Tibial nerve (tissue), 4 donors: ENCODE data around the gene PMF1. TPM values are rescaled to one million over a fixed set of nuclear protein-coding genes. Genes with fewer than 3 reads are reported as not detected.

Source experiments
- DNase-seq, 2 donors: peaks; one replicate each; pipeline ENCODE4 v3.0.0-alpha.2; 2019; ENCODE audit warnings: low spot score in 2 of 2
- H3K27ac ChIP-seq, 4 donors: fragments of 200-600 bp; sonication (generic) in 3 of 4; one replicate each; pipeline ENCODE4 v1.5.1; 2017 to 2019; ENCODE audit warnings: mild to moderate bottlenecking in 1 of 4
- H3K27me3 ChIP-seq, 2 donors: fragments of 200-600 bp; sonication (generic) in 1 of 2; one replicate each; pipeline versions ENCODE4 v1.5.1 to v1.6.0; 2017 to 2019
- H3K36me3 ChIP-seq, 3 donors: fragments of 200-600 bp; sonication (generic); one replicate each; pipeline ENCODE4 v1.5.1; 2018 to 2019
- H3K4me1 ChIP-seq, 4 donors: fragments of 200-600 bp; sonication (generic) in 3 of 4; one replicate each; pipeline ENCODE4 v1.5.1; 2017 to 2019
- H3K4me3 ChIP-seq, 4 donors: fragments of 200-600 bp; sonication (generic) in 3 of 4; one replicate each; pipeline ENCODE4 v1.5.1; 2017 to 2019; ENCODE audit warnings: mild to moderate bottlenecking in 1 of 4, moderate library complexity in 1 of 4
- H3K9me3 ChIP-seq, 4 donors: fragments of 200-600 bp; sonication (generic) in 3 of 4; one replicate each; pipeline ENCODE4 v1.5.1; 2017 to 2019
- EP300 ChIP-seq, 2 donors: sonication (generic); formaldehyde crosslinking; IDR thresholded peaks; one replicate each; pipeline ENCODE4 v1.6.1; 2017; ENCODE audit warnings: antibody characterized with exemption in 2 of 2, mild to moderate bottlenecking in 1 of 2
- POLR2A ChIP-seq, 2 donors: fragments of 450-650 bp; IDR thresholded peaks; one replicate each; pipeline ENCODE4 v1.6.1; 2017; ENCODE audit warnings: antibody characterized with exemption in 2 of 2, mild to moderate bottlenecking in 2 of 2, moderate library complexity in 2 of 2
- WGBS, 2 donors: methylation state at CpG; one replicate each; pipeline ENCODE4 v1.1.5; 2018; 5-methylcytosine and 5-hydroxymethylcytosine counted together
- total RNA-seq, 4 donors: library from RNA; depleted of rRNA; stranded (reverse); fragments of >200 nt; gene quantifications; one replicate each; pipeline ENCODE4 v1.1.0, GENCODE V29; 2016
- TF ChIP-seq, protein P1 (sequence below), 5 experiments: fragments of 200-600 bp in 3 of 5; fragments of 450-650 bp in 2 of 5; sonication (generic) in 3 of 5; IDR thresholded peaks; one replicate each; pipeline ENCODE4 v1.5.1; 2016 to 2019; ENCODE audit warnings: antibody characterized with exemption in 5 of 5, mild to moderate bottlenecking in 3 of 5, moderate library complexity in 2 of 5

PMF1 gene
- total RNA-seq, 4 donors from 2014 or later, result 41.7 to 67.1 (median 49.1) TPM

GRCh38 chr1:156242738-156243137, 29.9 kb downstream of the PMF1 start:
- H3K36me3 ChIP-seq, result peaks cover 0 to 62% (median 10%) of the 10 kb centered on the region in 3 donors
- 45 to 61% methylated on average over 7 to 9 of the region's 10 CpGs for WGBS, 2 donors
- TF ChIP-seq POLR2A (IDR thresholded peaks at IDR 0.05) (no peak), EP300 (IDR thresholded peaks at IDR 0.05) (no peak)
- TF ChIP-seq, protein P1, sequence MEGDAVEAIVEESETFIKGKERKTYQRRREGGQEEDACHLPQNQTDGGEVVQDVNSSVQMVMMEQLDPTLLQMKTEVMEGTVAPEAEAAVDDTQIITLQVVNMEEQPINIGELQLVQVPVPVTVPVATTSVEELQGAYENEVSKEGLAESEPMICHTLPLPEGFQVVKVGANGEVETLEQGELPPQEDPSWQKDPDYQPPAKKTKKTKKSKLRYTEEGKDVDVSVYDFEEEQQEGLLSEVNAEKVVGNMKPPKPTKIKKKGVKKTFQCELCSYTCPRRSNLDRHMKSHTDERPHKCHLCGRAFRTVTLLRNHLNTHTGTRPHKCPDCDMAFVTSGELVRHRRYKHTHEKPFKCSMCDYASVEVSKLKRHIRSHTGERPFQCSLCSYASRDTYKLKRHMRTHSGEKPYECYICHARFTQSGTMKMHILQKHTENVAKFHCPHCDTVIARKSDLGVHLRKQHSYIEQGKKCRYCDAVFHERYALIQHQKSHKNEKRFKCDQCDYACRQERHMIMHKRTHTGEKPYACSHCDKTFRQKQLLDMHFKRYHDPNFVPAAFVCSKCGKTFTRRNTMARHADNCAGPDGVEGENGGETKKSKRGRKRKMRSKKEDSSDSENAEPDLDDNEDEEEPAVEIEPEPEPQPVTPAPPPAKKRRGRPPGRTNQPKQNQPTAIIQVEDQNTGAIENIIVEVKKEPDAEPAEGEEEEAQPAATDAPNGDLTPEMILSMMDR (IDR thresholded peaks at IDR 0.05), result no peak
- H3K9me3 ChIP-seq, result no peaks in the 10 kb centered on the region
- peaks cover 0 to 30% (median 26%) of the 10 kb centered on the region in 4 donors for H3K4me1 ChIP-seq
- H3K4me3 ChIP-seq, result no peak overlapping the region
- DNase-seq, result no peak
- no peaks in the 10 kb centered on the region for H3K27me3 ChIP-seq
- peak overlapping the region in 1 of 4 donors; percentile 9 for H3K27ac ChIP-seq

DNA sequence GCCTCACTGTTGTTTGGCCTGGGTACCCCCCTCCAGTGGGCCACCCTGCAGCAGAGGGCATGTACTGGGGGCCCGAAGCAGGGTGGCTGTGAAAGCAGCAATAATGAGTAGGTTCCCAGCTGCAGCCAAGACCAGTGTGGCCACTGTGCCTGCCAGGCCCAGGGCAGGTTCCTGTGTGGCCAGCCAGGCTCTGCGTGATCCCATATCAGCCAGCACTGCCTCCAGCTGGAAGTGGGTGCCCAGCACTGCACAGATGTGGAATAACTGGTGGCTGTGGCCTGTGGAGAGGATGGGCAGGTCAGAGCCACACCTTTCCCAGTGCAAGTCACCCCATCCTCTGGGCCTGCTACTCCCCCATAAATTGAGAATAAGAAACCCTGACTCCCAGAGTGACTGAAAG, 31.3 kb downstream of the PMF1 start:
- 65 to 68% methylated on average over 2 of the region's 2 CpGs for WGBS, 2 donors
- DNase-seq, result no peak
- peaks cover 0 to 51% (median 0%) of the 10 kb centered on the region in 3 donors for H3K36me3 ChIP-seq
- TF ChIP-seq EP300 (IDR thresholded peaks at IDR 0.05) (no peak), POLR2A (IDR thresholded peaks at IDR 0.05) (no peak)
- TF ChIP-seq, protein P1 (IDR thresholded peaks at IDR 0.05), result no peak
- H3K4me1 ChIP-seq, result peaks cover 0 to 41% (median 28%) of the 10 kb centered on the region in 4 donors
- H3K9me3 ChIP-seq, result no peaks in the 10 kb centered on the region
- H3K27ac ChIP-seq, result peak overlapping the region in 1 of 4 donors; percentile 2
- H3K4me3 ChIP-seq, result no peak overlapping the region
- no peaks in the 10 kb centered on the region for H3K27me3 ChIP-seq

DNA sequence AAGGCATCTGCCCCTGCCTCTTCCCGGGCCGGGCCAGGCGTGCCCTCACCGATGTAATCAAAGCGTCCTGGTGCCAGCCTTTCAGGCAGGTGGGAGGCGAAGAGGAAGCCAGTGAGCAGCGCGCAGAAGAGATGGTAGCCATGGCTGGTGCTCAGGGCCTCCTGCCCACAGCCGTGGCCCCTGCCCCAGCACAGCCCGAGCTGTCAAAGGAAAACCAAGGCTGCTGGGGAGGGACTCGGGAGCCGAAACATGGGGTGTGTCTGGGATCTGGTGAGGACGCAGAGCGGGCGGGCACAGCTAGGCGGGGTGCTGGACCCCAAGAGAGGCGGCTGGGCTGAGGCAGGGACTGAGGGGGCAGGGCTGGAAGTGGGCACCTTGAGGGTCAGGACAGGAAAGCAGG, 31.9 kb downstream of the PMF1 start:
- Histone ChIP-seq H3K27me3 (no peaks in the 10 kb centered on the region), H3K27ac (peak overlapping the region in 2 of 4 donors; percentile 16 to 85), H3K4me1 (peaks cover 0 to 47% (median 28%) of the 10 kb centered on the region in 4 donors), H3K9me3 (no peaks in the 10 kb centered on the region), H3K4me3 (no peak overlapping the region), H3K36me3 (peaks cover 0 to 51% (median 0%) of the 10 kb centered on the region in 3 donors)
- no peak for TF ChIP-seq EP300 (IDR thresholded peaks at IDR 0.05)
- TF ChIP-seq, protein P1 (IDR thresholded peaks at IDR 0.05), result no peak
- TF ChIP-seq POLR2A (IDR thresholded peaks at IDR 0.05), result no peak
- 87% methylated on average over 17 of the region's 17 CpGs for WGBS, 2 donors
- no peak for DNase-seq

- no peak for DNase-seq
- Histone ChIP-seq H3K27me3 (no peaks in the 10 kb centered on the region), H3K27ac (peak overlapping the region in 3 of 4 donors; percentile 42 to 85 (median 46)), H3K36me3 (peaks cover 0 to 53% (median 4%) of the 10 kb centered on the region in 3 donors), H3K4me1 (peaks cover 0 to 53% (median 28%) of the 10 kb centered on the region in 4 donors), H3K9me3 (no peaks in the 10 kb centered on the region), H3K4me3 (peak overlapping the region in 3 of 4 donors; percentile 2 to 41 (median 26))
- TF ChIP-seq POLR2A (IDR thresholded peaks at IDR 0.05) (no peak), EP300 (IDR thresholded peaks at IDR 0.05) (no peak)
- TF ChIP-seq, protein P1 (IDR thresholded peaks at IDR 0.05), result no peak
- 9 to 11% methylated on average over 32 to 51 of the region's 69 CpGs for WGBS, 2 donors
These were observed 32.8 kb downstream of the PMF1 start for GRCh38 chr1:156245451-156246232.

GRCh38 chr1:156246241-156246780, 33.5 kb downstream of the PMF1 start:
- Histone ChIP-seq H3K4me3 (peak overlapping the region; percentile 2 to 41 (median 15)), H3K27ac (peak overlapping the region; percentile 56 to 85 (median 76)), H3K27me3 (no peaks in the 10 kb centered on the region), H3K4me1 (peaks cover 0 to 55% (median 28%) of the 10 kb centered on the region in 4 donors), H3K36me3 (peaks cover 0 to 53% (median 4%) of the 10 kb centered on the region in 3 donors), H3K9me3 (no peaks in the 10 kb centered on the region)
- TF ChIP-seq EP300 (IDR thresholded peaks at IDR 0.05), result no peak
- TF ChIP-seq, protein P1 (IDR thresholded peaks at IDR 0.05), result no peak
- TF ChIP-seq POLR2A (IDR thresholded peaks at IDR 0.05), result no peak
- 53 to 56% methylated on average over 10 of the region's 10 CpGs for WGBS, 2 donors
- DNase-seq, result no peak
